NB4 (cell line): ENCODE results near the gene PDCD4.

Experiments
- DNase-seq: peaks from one replicate; pipeline ENCODE4 v3.0.0; 2010; ENCODE audit warnings: low read depth
- H3K4me3 ChIP-seq: one replicate; pipeline ENCODE4 v1.5.1; 2011; ENCODE audit warnings: mild to moderate bottlenecking, low read depth, low read length, moderate library complexity
- CTCF ChIP-seq: IDR thresholded peaks from one replicate; pipeline ENCODE4 v1.5.1; 2012; ENCODE audit warnings: low read depth, low read length
- MAX ChIP-seq: IDR thresholded peaks from 2 replicates; pipeline ENCODE4 v1.6.1; 2011; ENCODE audit warnings: low read depth, low read length
- MYC ChIP-seq: IDR thresholded peaks from 2 replicates; pipeline ENCODE4 v1.6.1; 2011; ENCODE audit warnings: low read depth, low read length
- POLR2A ChIP-seq: IDR thresholded peaks from 2 replicates; pipeline ENCODE4 v1.6.1; 2011; ENCODE audit warnings: mild to moderate bottlenecking; ENCODE audit not compliant: insufficient read length; ENCODE audit errors: extremely low read depth

PDCD4 gene

GRCh38 chr10:110833941-110834628 is 37.6 kb upstream of the PDCD4 start:
- TF ChIP-seq POLR2A, result no peak
- no peak for TF ChIP-seq MAX
- TF ChIP-seq CTCF, result no peak
- no peak for TF ChIP-seq MYC
- no peak for DNase-seq
- no peak overlapping the region for H3K4me3 ChIP-seq

DNA sequence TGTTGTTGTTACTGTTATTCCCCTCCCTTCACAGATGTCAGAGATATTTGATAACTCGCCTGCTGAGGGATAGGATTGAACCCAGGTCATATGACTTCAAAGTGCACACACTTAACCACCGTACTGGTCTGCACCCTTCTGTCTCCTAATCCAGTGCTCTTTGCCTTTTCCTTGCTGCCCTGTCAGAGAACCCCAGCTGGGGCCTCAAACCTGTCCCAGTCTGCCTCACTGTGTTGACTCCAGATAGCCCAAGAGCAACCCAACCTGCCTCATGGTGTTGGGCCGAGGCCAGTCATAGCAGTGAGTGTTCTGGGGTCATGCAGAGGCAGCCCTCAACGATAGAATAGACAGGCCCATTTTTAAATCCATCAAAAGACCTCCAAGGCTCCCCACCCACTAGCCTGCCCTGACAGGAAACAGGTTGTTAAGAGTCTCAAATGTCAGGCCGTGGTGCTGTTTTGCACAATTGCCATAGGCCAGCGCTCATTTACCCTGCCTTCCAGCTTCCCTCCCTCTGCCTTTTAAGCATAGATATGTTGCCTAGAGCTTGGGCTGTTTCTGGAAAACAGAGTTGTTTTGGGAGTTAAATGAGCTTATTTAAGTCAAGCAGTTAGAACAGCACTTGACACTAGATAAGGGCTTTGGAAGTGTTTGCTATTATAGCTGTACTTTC is 37.0 kb upstream of the PDCD4 start:
- peak; percentile 60 for DNase-seq
- TF ChIP-seq POLR2A, result no peak
- no peak for TF ChIP-seq MYC
- TF ChIP-seq MAX, result peak; percentile 50
- TF ChIP-seq CTCF, result no peak
- H3K4me3 ChIP-seq, result no peak overlapping the region

GRCh38 chr10:110835841-110836240 is 35.9 kb upstream of the PDCD4 start:
- H3K4me3 ChIP-seq, result no peak overlapping the region
- no peak for TF ChIP-seq CTCF
- no peak for TF ChIP-seq MAX
- no peak for TF ChIP-seq MYC
- no peak for TF ChIP-seq POLR2A
- DNase-seq, result no peak

DNA sequence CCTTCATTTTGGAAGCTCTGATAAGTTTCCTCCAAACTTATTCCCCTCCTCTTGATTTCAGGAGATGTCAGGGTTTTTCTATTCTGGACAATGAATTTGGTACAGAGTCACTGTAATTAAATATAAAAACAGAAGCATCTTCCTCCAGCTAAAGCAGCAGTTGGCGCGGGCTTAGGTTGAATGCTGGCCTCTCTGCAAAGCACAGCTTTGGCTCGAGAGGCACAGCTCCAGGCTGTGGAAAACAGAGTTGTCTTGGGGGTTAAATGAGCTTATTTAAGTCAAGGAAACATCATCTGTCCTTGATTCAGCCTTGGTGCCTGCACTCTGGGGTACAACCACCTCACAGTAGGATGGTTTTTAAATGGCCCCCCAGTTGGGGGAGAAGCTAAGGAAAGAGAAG is 35.0 kb upstream of the PDCD4 start:
- TF ChIP-seq POLR2A (no peak), MAX (no peak), MYC (no peak), CTCF (no peak)
- no peak for DNase-seq
- no peak overlapping the region for H3K4me3 ChIP-seq

GRCh38 chr10:110837418-110838171 is 34.1 kb upstream of the PDCD4 start:
- TF ChIP-seq CTCF (no peak), MAX (no peak), MYC (no peak), POLR2A (no peak)
- no peak overlapping the region for H3K4me3 ChIP-seq
- no peak for DNase-seq
